Body of pancreas (tissue), 4 donors: ENCODE data around the gene TMEM129. TPM values are rescaled to one million over a fixed set of nuclear protein-coding genes. Genes with fewer than 3 reads are reported as not detected.

Experiments used
- ATAC-seq: fragments of 150-250 bp; one replicate; pipeline ENCODE4 v1.9.1; 2016
- DNase-seq, 4 donors: peaks; one replicate each; pipeline ENCODE4 v3.0.0-alpha.2; 2019
- H3K27ac ChIP-seq, 4 donors: fragments of 200-600 bp; sonication (generic); 1 replicate in 3 of 4; 2 replicates in 1 of 4; pipeline versions ENCODE4 v1.5.1 to v1.6.1; 2016 to 2019; ENCODE audit warnings: mild to moderate bottlenecking in 1 of 4, mixed read lengths in 1 of 4, moderate library complexity in 1 of 4
- H3K27me3 ChIP-seq, 2 donors: fragments of 200-600 bp; sonication (generic); one replicate each; pipeline ENCODE4 v1.6.0; 2016; ENCODE audit warnings: mild to moderate bottlenecking in 1 of 2
- H3K36me3 ChIP-seq, 2 donors: fragments of 200-600 bp; sonication (generic); replicated peaks in 1 of 2; 2 replicates each; pipeline ENCODE4 v1.5.1; 2016; ENCODE audit warnings: low read depth in 2 of 2; ENCODE audit not compliant: insufficient read depth in 1 of 2
- H3K4me1 ChIP-seq: fragments of 200-600 bp; sonication (generic); one replicate; pipeline ENCODE4 v1.6.0; 2016
- H3K4me3 ChIP-seq, 2 donors: fragments of 200-600 bp; sonication (generic); 1 replicate in 1 of 2; 2 replicates in 1 of 2; pipeline ENCODE4 v1.5.1; 2016 to 2019
- H3K9me3 ChIP-seq, 3 donors: fragments of 200-600 bp; sonication (generic); 1 replicate in 2 of 3; 2 replicates in 1 of 3; pipeline ENCODE4 v1.5.1; 2016
- CTCF ChIP-seq, 7 experiments: fragments of 450-650 bp in 4 of 7; fragments of 200-600 bp in 3 of 7; sonication (generic) in 3 of 7; IDR thresholded peaks; one replicate each; pipeline ENCODE4 v1.5.1; 2016 to 2019; ENCODE audit warnings: antibody characterized with exemption in 7 of 7
- POLR2A ChIP-seq, 3 donors: fragments of 450-650 bp; IDR thresholded peaks; one replicate each; pipeline ENCODE4 v1.6.1; 2016; ENCODE audit warnings: antibody characterized with exemption in 3 of 3, mild to moderate bottlenecking in 2 of 3
- WGBS, 2 donors: methylation state at CpG; one replicate each; pipeline ENCODE4 v1.1.5; 2017; 5-methylcytosine and 5-hydroxymethylcytosine counted together
- intact Hi-C: fragments of 100-400 bp; cut with DNase I; formaldehyde crosslinking; loops from one replicate; pipeline ENCODE4 v1.15.1; 2023
- total RNA-seq, 2 donors: library from RNA; depleted of rRNA; stranded (reverse); fragments of >200 nt; gene quantifications; one replicate each; pipeline ENCODE4 v1.1.0, GENCODE V29; 2016

Gene TMEM129
- total RNA-seq, 2 donors from 2014 or later = 26.7 to 53.1 TPM

GRCh38 chr4:1695913-1696312, 25.2 kb downstream of the TMEM129 start:
- ATAC-seq (no peak), DNase-seq (no peak)
- no peak overlapping the region for H3K27ac ChIP-seq
- no peaks in the 10 kb centered on the region for H3K27me3 ChIP-seq
- peaks cover 4% of the 10 kb centered on the region for H3K4me1 ChIP-seq
- TF ChIP-seq POLR2A (IDR thresholded peaks at IDR 0.05) = no peak
- TF ChIP-seq CTCF (IDR thresholded peaks at IDR 0.05) = no peak
- no peak overlapping the region for H3K4me3 ChIP-seq
- peaks cover 0 to 35% of the 10 kb centered on the region in 2 donors for H3K36me3 ChIP-seq
- no peaks in the 10 kb centered on the region for H3K9me3 ChIP-seq
- WGBS, 2 donors = 82 to 89% methylated on average over 5 of the region's 5 CpGs
- intact Hi-C loops = no loop called here

- H3K36me3 ChIP-seq = peaks cover 0 to 31% of the 10 kb centered on the region in 2 donors
- H3K27me3 ChIP-seq = no peaks in the 10 kb centered on the region
- no peak overlapping the region for H3K4me3 ChIP-seq
- intact Hi-C loops = loop anchor here (5.0 kb wide), 1 partner anchor 34 kb away; no protein-coding TSS in a partner anchor
- TF ChIP-seq CTCF (IDR thresholded peaks at IDR 0.05) = peak; percentile 81 to 93 (median 86)
- TF ChIP-seq POLR2A (IDR thresholded peaks at IDR 0.05) = no peak
- H3K4me1 ChIP-seq = peaks cover 4% of the 10 kb centered on the region
- DNase-seq (peak; percentile 77 to 84 (median 80)), ATAC-seq (peak; percentile 95)
- WGBS, 2 donors = 38 to 45% methylated on average over 7 of the region's 7 CpGs
- H3K9me3 ChIP-seq = no peaks in the 10 kb centered on the region
- no peak overlapping the region for H3K27ac ChIP-seq
These were observed 27.8 kb downstream of the TMEM129 start for GRCh38 chr4:1693131-1693896.

GRCh38 chr4:1691737-1692373, 29.3 kb downstream of the TMEM129 start:
- intact Hi-C loops = loop anchor here (5.0 kb wide), 1 partner anchor 35 kb away; no protein-coding TSS in a partner anchor
- no peaks in the 10 kb centered on the region for H3K9me3 ChIP-seq
- H3K4me3 ChIP-seq = no peak overlapping the region
- peaks cover 4% of the 10 kb centered on the region for H3K4me1 ChIP-seq
- peaks cover 0 to 28% of the 10 kb centered on the region in 2 donors for H3K36me3 ChIP-seq
- H3K27me3 ChIP-seq = no peaks in the 10 kb centered on the region
- H3K27ac ChIP-seq = no peak overlapping the region
- 79 to 100% methylated on average over 4 to 9 of the region's 9 CpGs for WGBS, 2 donors
- no peak for TF ChIP-seq CTCF (IDR thresholded peaks at IDR 0.05)
- no peak for TF ChIP-seq POLR2A (IDR thresholded peaks at IDR 0.05)
- ATAC-seq (no peak), DNase-seq (no peak)

GRCh38 chr4:1690698-1691097, 30.4 kb downstream of the TMEM129 start:
- DNase-seq (no peak), ATAC-seq (no peak)
- TF ChIP-seq CTCF (IDR thresholded peaks at IDR 0.05) (no peak), POLR2A (IDR thresholded peaks at IDR 0.05) (no peak)
- H3K4me3 ChIP-seq = no peak overlapping the region
- WGBS, 2 donors = 87 to 95% methylated on average over 3 of the region's 3 CpGs
- intact Hi-C loops = loop anchor here (5.0 kb wide), 1 partner anchor 37 kb away; no protein-coding TSS in a partner anchor
- H3K4me1 ChIP-seq = peaks cover 4% of the 10 kb centered on the region
- H3K9me3 ChIP-seq = no peaks in the 10 kb centered on the region
- H3K27ac ChIP-seq = no peak overlapping the region
- no peaks in the 10 kb centered on the region for H3K27me3 ChIP-seq
- peaks cover 0 to 20% of the 10 kb centered on the region in 2 donors for H3K36me3 ChIP-seq
